HG03196 (cell line): ENCODE results near the gene RAB31.
"Not testable (repeated sequence)": the region's sequence is repeated elsewhere in the genome, so short reads cannot be mapped to it uniquely, and the experiment has no call there.

Experiments used
- ATAC-seq: cut with Tn5 transposase; IDR thresholded peaks from one replicate; pipeline ENCODE4 v1.9.1; 2021; ENCODE audit not compliant: unreplicated experiment

Gene RAB31, protein sequence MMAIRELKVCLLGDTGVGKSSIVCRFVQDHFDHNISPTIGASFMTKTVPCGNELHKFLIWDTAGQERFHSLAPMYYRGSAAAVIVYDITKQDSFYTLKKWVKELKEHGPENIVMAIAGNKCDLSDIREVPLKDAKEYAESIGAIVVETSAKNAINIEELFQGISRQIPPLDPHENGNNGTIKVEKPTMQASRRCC

DNA sequence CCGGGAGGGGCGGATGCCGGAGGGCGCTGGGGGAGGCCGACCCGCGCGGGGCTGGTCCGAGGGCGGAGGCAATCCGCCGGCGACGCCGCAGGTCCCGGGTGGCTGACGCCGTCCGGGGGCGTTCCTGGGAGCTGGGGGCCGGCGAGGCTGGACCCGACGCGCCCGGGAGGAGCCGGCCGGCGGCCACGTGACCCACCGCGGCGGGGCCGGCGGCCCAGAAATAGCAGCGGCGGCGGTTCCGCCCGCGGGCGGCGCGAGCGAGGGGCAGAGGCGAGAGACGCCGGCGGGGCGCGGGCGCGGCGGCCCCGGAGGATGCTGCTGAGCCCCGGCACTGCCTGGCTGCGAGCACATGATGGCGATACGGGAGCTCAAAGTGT, at the start of gene RAB31:
Gene RAB31, plus strand, starts transcription at position 245 of the 377 bp plus-strand sequence. Its CDS starts 105 bp downstream, at position 350.
- no peak for ATAC-seq

GRCh38 chr18:9659499-9660375, 48.4 kb upstream of the RAB31 start:
- ATAC-seq = no peak

GRCh38 chr18:9661564-9661963, 46.5 kb upstream of the RAB31 start:
- no peak for ATAC-seq

GRCh38 chr18:9663377-9663776, 44.7 kb upstream of the RAB31 start:
- no peak for ATAC-seq

- no peak for ATAC-seq
Measured at GRCh38 chr18:9665314-9665713, 42.8 kb upstream of the RAB31 start.

DNA sequence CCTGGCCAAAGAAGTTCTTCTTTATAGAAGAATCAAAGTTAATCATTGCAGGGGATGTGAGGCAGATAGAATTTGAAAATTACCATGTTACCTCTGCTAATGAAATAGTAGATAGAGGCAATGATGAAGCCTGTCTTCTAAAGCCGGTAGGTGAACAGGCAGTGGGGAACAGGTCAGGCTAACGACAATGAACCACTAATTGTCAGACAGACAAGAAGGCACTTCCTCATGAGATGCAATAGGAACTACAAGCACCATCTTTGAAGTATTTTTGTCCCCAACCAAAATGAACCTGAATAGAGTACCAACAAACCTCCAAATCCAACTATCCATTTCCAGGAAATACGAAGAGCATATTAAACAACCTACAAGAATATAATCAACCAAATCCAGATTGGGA, 41.6 kb upstream of the RAB31 start:
- no peak for ATAC-seq

DNA sequence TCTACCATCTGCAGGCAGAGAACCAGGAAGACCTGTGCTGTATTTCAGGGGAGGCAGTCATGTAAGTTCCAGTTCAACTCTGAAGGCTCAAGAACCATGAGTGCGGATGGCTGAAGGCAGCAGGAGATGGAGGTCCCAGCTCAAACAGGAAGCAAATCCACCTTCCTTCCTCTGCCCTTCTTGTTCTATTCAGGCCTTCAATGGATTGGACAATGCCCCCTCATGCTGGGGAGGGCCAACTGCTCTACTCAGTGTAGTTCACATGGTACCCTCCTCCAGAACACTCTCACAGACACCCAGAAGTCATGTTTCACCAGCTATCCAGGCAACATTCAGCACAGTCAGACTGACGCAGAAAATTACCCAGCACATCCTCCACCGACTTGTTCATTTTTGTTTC, 39.1 kb upstream of the RAB31 start:
- no peak for ATAC-seq

DNA sequence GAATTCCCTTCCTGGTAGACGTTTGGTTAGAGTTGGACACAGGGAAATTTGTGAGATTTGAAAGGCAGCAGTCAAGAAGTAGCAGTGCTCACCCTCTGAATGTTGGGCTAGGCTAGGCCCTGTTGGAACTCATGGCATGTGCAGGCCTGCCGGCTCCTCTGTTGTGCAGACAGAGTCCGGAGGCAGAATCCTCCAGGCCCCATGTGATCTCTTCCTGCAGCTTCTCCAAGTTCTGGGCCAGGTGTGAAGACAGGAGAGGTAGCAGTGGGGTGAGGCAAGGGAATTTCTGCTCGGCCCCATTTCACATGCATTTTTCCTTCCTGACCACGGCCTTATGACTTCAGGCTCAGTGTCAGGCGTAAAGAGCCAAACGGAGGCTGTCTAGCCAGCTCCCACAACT, 36.9 kb upstream of the RAB31 start:
- ATAC-seq = no peak

DNA sequence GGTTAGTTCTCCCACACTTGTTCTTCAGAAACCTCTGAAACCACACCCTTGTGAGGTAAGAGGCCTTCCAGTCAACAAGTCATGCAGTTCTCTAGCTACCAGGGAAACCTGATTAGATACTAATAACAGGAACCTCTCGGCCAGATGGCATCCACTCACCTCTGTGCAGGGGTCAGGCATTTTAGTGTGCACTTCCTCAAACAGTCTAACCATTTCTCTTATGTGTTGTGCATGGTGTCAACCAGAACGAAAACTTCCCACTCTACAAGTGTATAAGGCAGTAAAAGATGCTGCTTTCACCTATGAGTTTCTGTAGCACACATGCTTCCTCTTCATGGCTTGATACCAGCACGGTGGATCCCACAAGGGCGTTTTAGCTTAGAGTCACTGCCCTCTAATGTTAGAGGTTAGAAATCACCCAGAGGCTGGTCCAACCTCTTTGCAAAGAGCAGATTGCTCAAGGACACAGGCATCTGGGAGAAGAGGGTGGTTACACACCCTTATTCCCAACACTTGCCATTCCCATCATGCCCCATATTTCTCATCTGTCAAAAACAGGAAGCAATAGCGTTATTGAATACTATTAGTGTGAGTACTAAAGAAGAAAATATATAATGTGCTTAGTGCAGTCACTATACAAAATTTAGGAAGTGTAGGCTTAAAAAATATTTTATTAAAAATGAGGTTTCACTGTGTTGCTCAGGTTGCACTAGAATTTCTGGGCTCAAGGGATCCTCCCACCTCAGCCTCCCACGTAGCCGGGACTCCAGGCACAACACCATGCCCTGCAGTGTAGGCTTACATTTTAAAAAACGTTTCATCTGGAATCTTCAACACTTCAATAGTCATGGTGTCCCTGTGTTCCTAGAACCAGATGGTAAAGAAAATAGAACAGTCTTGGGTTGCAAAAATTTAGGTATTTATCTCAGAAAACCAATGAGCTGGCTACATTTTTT, 34.5 kb upstream of the RAB31 start:
- ATAC-seq = peak; percentile 98

DNA sequence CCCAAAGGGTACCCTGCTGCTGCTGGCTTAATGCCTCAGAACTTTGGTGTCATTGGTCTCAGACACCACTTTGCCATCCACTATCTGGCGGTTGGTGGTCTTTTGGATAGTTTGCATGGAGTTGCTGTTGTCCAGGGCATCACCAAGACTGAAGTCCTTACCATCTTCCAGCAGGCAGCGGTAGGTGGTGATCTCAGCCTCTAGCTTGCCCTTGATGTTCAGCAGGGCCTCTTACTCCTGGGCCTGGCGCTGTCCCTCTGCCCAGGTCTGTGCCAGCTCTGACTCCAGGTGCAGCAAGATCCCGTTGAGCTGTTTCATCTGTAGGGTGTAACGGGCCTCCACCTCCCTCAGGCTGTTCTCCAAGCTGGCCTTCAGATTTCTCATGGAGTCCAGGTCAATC, 29.9 kb upstream of the RAB31 start:
- not testable (repeated sequence) for ATAC-seq

- ATAC-seq = no peak
Measured at GRCh38 chr18:9679125-9679524, 29.0 kb upstream of the RAB31 start.

DNA sequence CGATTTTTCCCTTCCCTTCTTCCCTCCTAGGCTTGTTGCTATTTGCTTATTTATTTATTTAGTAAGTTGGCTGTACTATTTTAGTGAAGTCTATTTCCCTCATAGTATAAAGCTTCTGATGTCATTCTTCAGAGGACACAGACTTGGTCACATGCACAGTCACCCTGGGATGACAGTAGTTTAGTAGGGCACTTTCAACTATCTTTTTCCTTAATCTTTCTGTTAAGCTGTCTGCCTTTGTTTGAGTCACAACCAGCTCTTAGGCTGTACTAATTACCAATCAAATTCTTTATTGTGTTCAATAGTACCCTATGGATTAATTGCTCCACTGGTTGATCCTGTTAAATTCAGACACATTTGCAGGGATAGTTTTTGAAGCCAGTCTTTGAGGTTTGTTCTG, 26.9 kb upstream of the RAB31 start:
- no peak for ATAC-seq

DNA sequence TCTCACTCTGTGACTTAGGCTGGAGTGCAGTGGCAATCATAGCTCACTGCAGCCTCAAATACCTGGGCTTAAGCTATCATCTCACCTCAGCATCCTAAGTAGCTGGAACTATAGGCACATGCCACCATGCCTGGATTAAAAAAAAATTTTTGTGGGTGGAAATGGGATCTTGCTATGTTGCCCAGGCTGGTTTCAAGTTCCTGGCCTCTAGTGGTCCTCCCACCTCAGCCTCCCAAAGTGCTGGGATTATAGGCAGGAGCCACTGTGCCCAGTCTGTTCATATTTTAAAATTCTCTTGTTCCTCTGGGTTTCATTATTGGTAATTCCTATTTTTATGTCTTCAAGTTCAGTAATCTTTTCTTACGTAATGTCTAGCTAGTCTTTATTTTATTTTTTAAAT, 25.5 kb upstream of the RAB31 start:
- ATAC-seq = no peak

DNA sequence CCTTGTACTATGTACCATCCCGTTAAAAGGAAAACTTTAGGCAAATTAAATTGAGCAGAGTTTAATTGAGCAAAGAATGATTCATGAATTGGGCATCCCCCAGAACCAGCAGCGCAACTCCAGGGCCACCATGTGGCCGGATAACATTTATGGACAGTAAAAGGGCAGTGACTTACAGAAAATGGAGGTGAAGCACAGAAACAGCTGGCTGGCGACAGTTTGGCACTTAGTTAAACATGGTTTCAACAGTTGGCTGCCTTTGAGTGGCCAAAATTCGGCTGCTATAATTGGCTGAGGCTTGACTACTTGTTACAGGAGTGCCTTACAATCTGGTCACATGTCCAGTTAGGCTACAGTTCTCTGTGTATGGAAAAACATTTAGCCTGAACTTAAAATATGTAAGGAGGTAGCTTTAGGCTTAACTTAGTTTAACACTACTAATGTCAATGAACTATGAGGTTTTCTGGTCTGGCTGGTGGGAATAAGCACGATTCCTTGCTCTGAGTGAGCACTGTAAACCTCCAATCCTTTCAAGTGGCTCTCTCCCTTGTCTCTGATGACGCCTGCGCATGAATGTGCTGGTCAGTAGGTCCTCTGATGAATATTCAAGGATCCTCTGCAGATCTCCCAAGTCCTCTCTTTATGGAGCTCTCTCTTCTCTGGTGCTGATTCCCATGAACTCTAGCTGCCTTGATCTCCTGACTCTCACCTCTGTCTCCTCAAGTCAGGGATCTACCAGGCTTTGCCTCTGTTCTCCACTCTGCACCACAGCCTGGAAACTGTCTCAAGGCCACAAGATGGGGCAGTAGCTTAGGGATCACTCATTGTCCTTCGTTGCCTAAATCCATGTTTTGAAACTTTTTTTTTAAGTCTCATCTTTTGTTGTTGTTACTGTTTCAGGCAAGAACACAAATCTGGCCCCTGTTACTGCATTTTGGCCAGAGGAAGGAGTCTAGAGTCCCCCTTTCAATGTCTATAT, 24.4 kb upstream of the RAB31 start:
- no peak for ATAC-seq

- ATAC-seq = no peak
Measured at GRCh38 chr18:9684881-9685614, 23.1 kb upstream of the RAB31 start.

DNA sequence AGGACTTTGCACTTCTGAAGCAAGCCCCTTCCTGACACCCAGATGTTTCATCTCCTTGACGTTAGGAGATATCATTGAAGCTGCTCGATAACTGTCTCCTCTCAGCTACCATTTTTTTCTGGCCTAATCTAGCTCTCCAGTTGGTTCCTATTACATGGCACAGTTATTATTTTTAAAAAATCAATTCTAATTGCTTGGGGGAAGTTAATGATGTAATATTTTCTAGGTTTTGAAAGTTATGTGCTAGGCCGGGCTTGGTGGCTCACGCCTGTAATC, 22.5 kb upstream of the RAB31 start:
- ATAC-seq = no peak

- no peak for ATAC-seq
Measured at GRCh38 chr18:9688036-9688741, 19.9 kb upstream of the RAB31 start.

GRCh38 chr18:9689253-9689652, 18.8 kb upstream of the RAB31 start:
- no peak for ATAC-seq
